ENCODE data around the gene PPP1R18. TPM values are rescaled to one million over a fixed set of nuclear protein-coding genes. Genes with fewer than 3 reads are reported as not detected.

The PPP1R18 gene
- total and polyA plus RNA-seq, 9 of the 15 experiments (the other 6 are each of a cell fraction or from before 2014, with no cell fraction given) = 12.0 to 99.2 (median 42.6) TPM

DNA sequence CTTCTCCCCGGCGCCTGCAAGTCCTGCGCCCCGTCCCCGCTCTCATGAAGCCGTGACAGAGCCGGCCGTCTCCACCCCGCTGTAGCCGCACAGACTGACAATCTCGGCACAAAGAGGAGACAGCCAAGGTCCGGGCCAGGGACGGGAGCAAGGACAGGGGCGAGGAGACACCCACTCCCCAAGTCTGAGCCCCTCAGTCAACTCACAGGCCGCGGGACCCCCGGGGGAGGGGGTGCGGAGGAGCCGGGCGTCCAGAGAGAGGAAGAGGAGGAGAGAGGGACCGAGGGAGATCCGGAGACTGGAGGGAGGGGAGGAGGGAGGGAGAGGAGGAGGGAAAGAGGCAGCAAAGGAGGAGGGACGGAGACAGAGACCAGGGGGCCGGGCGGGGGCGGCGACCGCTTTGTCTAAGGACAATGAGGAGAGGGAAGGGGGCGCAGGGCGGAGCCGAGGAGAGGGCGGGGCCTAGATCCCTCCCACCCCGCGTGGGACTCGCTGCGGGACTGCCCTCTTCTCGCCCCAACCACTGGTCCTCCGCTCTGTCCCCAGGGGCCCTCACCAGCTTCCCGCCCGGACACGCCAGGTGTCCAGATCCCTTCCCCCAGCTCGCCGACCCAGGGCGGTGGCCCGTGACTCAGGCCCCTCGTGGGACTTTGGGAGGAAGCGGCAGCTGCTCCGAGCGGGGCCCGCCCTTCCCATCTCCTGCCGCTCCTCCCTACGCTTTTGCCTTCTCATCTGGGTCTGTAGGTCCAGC lies 638 bp upstream of the PPP1R18 start (continued):
- TF ChIP-seq ZNF408 (CRISPR knock-in tag; IDR thresholded peaks at IDR 0.05; ENCODE audit: low read depth) = no peak
- TF ChIP-seq HDAC6 (IDR thresholded peaks at IDR 0.05; ENCODE audit: low read depth, low read length) = no peak
- no peak for TF ChIP-seq ZC3H4 (CRISPR knock-in tag; IDR thresholded peaks at IDR 0.05; ENCODE audit: borderline replicate concordance)
- no peak for TF ChIP-seq POU5F1 (IDR thresholded peaks at IDR 0.05; ENCODE audit: borderline replicate concordance, low read depth, low read length, partially characterized antibody)
- no peak; the same call in 1 of the 2 replicates for TF ChIP-seq ZNF175 (CRISPR knock-in tag; IDR thresholded peaks at IDR 0.05; ENCODE audit: low read depth)
- no peak for TF ChIP-seq KLF10 (CRISPR knock-in tag; IDR thresholded peaks at IDR 0.05)
- TF ChIP-seq, protein P1, sequence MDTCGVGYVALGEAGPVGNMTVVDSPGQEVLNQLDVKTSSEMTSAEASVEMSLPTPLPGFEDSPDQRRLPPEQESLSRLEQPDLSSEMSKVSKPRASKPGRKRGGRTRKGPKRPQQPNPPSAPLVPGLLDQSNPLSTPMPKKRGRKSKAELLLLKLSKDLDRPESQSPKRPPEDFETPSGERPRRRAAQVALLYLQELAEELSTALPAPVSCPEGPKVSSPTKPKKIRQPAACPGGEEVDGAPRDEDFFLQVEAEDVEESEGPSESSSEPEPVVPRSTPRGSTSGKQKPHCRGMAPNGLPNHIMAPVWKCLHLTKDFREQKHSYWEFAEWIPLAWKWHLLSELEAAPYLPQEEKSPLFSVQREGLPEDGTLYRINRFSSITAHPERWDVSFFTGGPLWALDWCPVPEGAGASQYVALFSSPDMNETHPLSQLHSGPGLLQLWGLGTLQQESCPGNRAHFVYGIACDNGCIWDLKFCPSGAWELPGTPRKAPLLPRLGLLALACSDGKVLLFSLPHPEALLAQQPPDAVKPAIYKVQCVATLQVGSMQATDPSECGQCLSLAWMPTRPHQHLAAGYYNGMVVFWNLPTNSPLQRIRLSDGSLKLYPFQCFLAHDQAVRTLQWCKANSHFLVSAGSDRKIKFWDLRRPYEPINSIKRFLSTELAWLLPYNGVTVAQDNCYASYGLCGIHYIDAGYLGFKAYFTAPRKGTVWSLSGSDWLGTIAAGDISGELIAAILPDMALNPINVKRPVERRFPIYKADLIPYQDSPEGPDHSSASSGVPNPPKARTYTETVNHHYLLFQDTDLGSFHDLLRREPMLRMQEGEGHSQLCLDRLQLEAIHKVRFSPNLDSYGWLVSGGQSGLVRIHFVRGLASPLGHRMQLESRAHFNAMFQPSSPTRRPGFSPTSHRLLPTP (IDR thresholded peaks at IDR 0.05; ENCODE audit: borderline replicate concordance, extremely low read depth, insufficient read length) = no peak
- TF ChIP-seq EWSR1 (IDR thresholded peaks at IDR 0.05; ENCODE audit: borderline replicate concordance, low read depth, partially characterized antibody) = no peak
- TF ChIP-seq, protein P2, sequence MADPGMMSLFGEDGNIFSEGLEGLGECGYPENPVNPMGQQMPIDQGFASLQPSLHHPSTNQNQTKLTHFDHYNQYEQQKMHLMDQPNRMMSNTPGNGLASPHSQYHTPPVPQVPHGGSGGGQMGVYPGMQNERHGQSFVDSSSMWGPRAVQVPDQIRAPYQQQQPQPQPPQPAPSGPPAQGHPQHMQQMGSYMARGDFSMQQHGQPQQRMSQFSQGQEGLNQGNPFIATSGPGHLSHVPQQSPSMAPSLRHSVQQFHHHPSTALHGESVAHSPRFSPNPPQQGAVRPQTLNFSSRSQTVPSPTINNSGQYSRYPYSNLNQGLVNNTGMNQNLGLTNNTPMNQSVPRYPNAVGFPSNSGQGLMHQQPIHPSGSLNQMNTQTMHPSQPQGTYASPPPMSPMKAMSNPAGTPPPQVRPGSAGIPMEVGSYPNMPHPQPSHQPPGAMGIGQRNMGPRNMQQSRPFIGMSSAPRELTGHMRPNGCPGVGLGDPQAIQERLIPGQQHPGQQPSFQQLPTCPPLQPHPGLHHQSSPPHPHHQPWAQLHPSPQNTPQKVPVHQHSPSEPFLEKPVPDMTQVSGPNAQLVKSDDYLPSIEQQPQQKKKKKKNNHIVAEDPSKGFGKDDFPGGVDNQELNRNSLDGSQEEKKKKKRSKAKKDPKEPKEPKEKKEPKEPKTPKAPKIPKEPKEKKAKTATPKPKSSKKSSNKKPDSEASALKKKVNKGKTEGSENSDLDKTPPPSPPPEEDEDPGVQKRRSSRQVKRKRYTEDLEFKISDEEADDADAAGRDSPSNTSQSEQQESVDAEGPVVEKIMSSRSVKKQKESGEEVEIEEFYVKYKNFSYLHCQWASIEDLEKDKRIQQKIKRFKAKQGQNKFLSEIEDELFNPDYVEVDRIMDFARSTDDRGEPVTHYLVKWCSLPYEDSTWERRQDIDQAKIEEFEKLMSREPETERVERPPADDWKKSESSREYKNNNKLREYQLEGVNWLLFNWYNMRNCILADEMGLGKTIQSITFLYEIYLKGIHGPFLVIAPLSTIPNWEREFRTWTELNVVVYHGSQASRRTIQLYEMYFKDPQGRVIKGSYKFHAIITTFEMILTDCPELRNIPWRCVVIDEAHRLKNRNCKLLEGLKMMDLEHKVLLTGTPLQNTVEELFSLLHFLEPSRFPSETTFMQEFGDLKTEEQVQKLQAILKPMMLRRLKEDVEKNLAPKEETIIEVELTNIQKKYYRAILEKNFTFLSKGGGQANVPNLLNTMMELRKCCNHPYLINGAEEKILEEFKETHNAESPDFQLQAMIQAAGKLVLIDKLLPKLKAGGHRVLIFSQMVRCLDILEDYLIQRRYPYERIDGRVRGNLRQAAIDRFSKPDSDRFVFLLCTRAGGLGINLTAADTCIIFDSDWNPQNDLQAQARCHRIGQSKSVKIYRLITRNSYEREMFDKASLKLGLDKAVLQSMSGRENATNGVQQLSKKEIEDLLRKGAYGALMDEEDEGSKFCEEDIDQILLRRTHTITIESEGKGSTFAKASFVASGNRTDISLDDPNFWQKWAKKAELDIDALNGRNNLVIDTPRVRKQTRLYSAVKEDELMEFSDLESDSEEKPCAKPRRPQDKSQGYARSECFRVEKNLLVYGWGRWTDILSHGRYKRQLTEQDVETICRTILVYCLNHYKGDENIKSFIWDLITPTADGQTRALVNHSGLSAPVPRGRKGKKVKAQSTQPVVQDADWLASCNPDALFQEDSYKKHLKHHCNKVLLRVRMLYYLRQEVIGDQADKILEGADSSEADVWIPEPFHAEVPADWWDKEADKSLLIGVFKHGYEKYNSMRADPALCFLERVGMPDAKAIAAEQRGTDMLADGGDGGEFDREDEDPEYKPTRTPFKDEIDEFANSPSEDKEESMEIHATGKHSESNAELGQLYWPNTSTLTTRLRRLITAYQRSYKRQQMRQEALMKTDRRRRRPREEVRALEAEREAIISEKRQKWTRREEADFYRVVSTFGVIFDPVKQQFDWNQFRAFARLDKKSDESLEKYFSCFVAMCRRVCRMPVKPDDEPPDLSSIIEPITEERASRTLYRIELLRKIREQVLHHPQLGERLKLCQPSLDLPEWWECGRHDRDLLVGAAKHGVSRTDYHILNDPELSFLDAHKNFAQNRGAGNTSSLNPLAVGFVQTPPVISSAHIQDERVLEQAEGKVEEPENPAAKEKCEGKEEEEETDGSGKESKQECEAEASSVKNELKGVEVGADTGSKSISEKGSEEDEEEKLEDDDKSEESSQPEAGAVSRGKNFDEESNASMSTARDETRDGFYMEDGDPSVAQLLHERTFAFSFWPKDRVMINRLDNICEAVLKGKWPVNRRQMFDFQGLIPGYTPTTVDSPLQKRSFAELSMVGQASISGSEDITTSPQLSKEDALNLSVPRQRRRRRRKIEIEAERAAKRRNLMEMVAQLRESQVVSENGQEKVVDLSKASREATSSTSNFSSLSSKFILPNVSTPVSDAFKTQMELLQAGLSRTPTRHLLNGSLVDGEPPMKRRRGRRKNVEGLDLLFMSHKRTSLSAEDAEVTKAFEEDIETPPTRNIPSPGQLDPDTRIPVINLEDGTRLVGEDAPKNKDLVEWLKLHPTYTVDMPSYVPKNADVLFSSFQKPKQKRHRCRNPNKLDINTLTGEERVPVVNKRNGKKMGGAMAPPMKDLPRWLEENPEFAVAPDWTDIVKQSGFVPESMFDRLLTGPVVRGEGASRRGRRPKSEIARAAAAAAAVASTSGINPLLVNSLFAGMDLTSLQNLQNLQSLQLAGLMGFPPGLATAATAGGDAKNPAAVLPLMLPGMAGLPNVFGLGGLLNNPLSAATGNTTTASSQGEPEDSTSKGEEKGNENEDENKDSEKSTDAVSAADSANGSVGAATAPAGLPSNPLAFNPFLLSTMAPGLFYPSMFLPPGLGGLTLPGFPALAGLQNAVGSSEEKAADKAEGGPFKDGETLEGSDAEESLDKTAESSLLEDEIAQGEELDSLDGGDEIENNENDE (IDR thresholded peaks at IDR 0.05; ENCODE audit: low read depth, low read length) = no peak
- TF ChIP-seq HMGN3 (IDR thresholded peaks at IDR 0.05; ENCODE audit: borderline replicate concordance, extremely low read depth, insufficient read length, low read depth, low read length) = peak; percentile 92
- TF ChIP-seq RHOXF2B (CRISPR knock-in tag; conservative IDR thresholded peaks at IDR 0.05) = peak; percentile 76; the same call in 1 of the 2 replicates
